Memory B cell (primary cell): ENCODE results near the gene CAMKMT.

Experiments
- ATAC-seq: fragments of 150-1000 bp; cut with Tn5 transposase; 2 replicates; pipeline ENCODE4 v1.10.0; 2021; ENCODE audit warnings: low read depth, mild to moderate bottlenecking, moderate library complexity
- DNase-seq, 2 donors: peaks; one replicate each; pipeline ENCODE4 v3.0.0; 2022; ENCODE audit warnings: low spot score in 2 of 2
- H3K27ac Mint-ChIP-seq: one replicate; pipeline ENCODE4 v1.8.0; 2022; ENCODE audit warnings: mild to moderate bottlenecking, moderate library complexity, mixed read lengths
- H3K27me3 Mint-ChIP-seq: one replicate; pipeline ENCODE4 v1.8.0; 2022; ENCODE audit warnings: mixed read lengths
- H3K36me3 Mint-ChIP-seq: one replicate; pipeline ENCODE4 v1.8.0; 2022; ENCODE audit warnings: mild to moderate bottlenecking, mixed read lengths
- H3K4me1 Mint-ChIP-seq: one replicate; pipeline ENCODE4 v1.8.0; 2022; ENCODE audit warnings: mixed read lengths
- H3K4me3 Mint-ChIP-seq: one replicate; pipeline ENCODE4 v1.8.0; 2022; ENCODE audit warnings: mild to moderate bottlenecking, moderate library complexity, mixed read lengths
- H3K9me3 Mint-ChIP-seq: one replicate; pipeline ENCODE4 v1.8.0; 2022; ENCODE audit warnings: mixed read lengths

Gene CAMKMT

DNA sequence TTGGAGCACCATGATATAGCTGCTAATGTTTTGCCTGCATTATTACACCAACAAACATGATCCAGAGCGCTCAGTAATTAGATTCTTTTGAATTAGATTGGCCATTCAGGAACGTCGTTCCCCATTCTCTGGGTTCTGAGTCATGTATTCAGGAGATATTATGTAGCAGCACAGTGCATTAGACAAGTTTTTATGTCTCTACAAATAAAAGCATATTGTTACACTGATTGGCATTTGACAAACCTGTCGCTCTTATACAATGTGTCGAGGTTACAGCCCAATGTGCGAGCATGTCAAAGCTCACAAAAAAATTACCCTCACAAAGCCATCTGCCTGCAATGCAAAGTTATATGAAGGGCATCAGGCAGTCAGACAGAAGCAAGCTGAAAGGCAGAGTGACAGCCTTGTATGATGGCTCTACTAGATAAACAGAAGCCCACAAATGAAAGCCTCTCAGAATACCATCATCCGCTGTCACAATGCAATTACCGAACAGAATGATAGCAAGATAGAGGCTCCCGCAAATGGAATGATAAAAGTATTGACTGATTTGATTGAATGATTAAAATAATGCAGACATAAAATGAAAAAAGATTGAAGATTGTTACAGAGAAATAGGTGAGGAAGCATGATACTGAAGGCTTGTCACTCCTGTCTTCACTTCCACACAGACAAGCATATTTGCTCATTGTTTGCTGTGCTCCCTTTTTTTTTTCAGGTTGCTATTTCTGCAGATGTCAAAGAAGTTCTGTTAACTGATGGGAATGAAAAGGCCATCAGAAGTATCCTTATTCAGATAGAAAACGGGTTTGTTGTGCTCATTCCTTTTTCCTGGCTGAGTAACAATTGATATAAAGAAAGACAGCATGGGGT, 345.2 kb downstream of the CAMKMT start:
- DNase-seq (no peak), ATAC-seq (no peak)
- H3K4me3 Mint-ChIP-seq: no peak overlapping the region
- H3K27ac Mint-ChIP-seq: no peak overlapping the region
- peaks cover 14% of the 10 kb centered on the region for H3K4me1 Mint-ChIP-seq
- H3K36me3 Mint-ChIP-seq: peaks cover 2% of the 10 kb centered on the region
- H3K27me3 Mint-ChIP-seq: no peaks in the 10 kb centered on the region
- H3K9me3 Mint-ChIP-seq: no peaks in the 10 kb centered on the region

DNA sequence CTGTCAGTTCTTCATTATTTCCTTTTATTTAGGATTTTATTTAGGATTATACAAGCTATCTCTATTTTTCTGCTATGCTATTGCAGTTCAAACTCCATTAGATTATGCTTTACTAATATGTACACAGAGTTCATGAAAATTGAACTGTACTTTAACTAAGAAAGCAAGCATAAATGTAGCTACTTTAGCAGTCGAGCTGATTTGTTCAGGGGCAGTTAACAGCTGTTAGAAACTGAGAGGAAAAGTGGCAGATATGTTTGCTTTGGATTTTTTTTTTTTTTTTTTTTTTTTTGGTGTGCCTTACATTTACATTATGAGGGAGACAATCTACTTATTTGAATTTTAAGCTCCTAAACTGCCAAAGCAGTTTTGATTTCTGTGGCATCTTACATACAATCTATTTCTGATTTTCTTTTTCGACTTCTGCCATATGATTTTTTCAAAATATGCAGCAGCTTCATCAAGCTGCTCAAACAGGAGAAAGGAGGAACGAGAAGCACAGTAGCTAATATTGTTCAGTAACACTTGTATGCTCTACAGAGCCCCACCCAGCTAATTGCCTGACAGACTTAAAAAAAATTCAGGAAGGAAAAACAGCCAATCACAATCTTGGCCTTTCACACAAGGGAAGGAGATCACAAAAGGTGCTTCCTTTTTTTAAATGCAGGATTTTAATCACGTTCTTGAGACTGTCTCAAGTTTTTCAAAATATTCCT, 346.4 kb downstream of the CAMKMT start:
- ATAC-seq: peak; percentile 79
- Mint-ChIP-seq H3K36me3 (peaks cover 2% of the 10 kb centered on the region), H3K4me3 (peak overlapping the region; percentile 92), H3K4me1 (peaks cover 16% of the 10 kb centered on the region), H3K27me3 (no peaks in the 10 kb centered on the region), H3K27ac (peak overlapping the region; percentile 98), H3K9me3 (no peaks in the 10 kb centered on the region)
- peak in 1 of 2 donors; percentile 35 for DNase-seq

DNA sequence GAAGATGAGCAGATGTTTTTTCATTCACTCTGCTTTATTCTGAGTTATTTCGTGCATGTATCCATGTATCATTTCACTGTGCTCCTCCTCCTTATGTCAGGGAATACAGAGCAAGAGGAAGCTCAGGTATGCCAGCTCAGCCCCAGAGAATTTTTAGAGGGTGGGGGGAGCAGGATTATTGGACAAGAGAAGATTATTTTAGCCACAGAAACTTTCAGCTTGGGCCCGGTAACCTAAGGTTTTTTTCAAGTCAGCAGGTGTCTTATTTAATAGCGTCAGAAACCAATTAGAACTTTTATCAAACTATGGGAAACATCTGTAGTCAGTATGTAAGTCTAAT, 346.9 kb downstream of the CAMKMT start:
- peak overlapping the region; percentile 92 for H3K4me3 Mint-ChIP-seq
- no peaks in the 10 kb centered on the region for H3K27me3 Mint-ChIP-seq
- DNase-seq (no peak), ATAC-seq (no peak)
- peaks cover 18% of the 10 kb centered on the region for H3K4me1 Mint-ChIP-seq
- H3K9me3 Mint-ChIP-seq: no peaks in the 10 kb centered on the region
- H3K36me3 Mint-ChIP-seq: peaks cover 2% of the 10 kb centered on the region
- H3K27ac Mint-ChIP-seq: peak overlapping the region; percentile 98

DNA sequence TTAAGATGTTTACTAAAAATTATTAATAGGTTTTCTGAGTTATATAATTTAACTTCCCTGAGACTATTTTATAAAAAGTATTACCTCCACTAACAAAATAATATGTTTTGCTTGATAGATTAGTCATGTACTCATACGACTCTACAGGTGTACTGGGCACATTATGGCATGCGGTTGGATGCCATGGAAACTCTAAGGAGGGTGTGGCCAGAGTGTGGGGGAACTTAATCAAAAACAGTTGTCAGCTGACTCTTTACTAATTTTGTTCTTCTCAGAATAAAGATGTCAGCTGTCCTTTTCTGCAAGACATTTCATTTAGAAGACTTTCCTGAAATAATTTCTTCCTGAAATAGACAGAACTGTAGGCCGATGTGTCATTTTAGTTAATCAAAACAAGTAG, 351.4 kb downstream of the CAMKMT start:
- Mint-ChIP-seq H3K27ac (peak overlapping the region; percentile 89), H3K9me3 (no peaks in the 10 kb centered on the region), H3K27me3 (no peaks in the 10 kb centered on the region), H3K4me3 (peak overlapping the region; percentile 61), H3K4me1 (peaks cover 28% of the 10 kb centered on the region), H3K36me3 (no peaks in the 10 kb centered on the region)
- ATAC-seq (peak; percentile 90), DNase-seq (peak in 1 of 2 donors; percentile 57)

DNA sequence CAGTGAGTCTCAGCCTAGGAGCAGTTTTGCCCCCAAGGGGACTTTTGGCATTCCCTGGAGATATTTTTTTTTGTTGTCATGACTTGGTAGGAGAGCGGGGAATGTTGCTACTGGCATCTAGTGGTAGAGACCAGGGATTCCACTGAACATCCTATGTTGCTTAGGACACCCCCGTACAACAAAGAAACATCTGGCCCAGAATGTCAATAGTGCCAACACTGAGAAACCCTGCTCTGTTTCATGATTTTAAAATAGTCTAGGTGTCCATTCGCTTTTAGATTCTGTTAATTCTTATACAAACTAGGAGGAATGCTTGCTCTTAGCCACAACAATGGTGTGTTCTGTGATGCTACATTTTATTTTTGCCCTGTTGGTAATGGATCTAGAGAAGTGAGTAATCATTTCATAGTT, 353.9 kb downstream of the CAMKMT start:
- H3K27ac Mint-ChIP-seq: peak overlapping the region; percentile 19
- DNase-seq (no peak), ATAC-seq (no peak)
- H3K9me3 Mint-ChIP-seq: no peaks in the 10 kb centered on the region
- peaks cover 3% of the 10 kb centered on the region for H3K36me3 Mint-ChIP-seq
- peaks cover 22% of the 10 kb centered on the region for H3K4me1 Mint-ChIP-seq
- no peak overlapping the region for H3K4me3 Mint-ChIP-seq
- no peaks in the 10 kb centered on the region for H3K27me3 Mint-ChIP-seq

DNA sequence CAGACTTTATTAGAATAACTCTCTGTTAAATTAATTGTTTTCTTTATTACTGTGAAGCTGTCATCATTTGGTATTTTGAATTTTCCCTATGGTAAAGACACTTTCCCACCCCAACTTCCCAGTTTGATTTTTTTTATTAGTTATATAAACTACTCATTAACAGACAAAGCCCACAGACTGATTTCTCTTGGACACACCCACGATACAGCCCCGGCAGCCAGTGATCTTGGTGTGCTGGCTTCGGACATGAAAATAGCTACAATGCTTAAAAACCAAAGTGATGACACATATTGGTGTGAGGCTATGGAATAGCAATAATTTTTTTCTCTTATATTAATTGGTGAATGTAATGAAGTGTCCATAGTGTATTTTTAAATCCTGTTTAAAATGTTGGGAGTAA, 354.4 kb downstream of the CAMKMT start:
- no peaks in the 10 kb centered on the region for H3K9me3 Mint-ChIP-seq
- H3K36me3 Mint-ChIP-seq: peaks cover 3% of the 10 kb centered on the region
- no peak for ATAC-seq
- DNase-seq: no peak
- no peak overlapping the region for H3K27ac Mint-ChIP-seq
- H3K27me3 Mint-ChIP-seq: no peaks in the 10 kb centered on the region
- peaks cover 22% of the 10 kb centered on the region for H3K4me1 Mint-ChIP-seq
- no peak overlapping the region for H3K4me3 Mint-ChIP-seq

DNA sequence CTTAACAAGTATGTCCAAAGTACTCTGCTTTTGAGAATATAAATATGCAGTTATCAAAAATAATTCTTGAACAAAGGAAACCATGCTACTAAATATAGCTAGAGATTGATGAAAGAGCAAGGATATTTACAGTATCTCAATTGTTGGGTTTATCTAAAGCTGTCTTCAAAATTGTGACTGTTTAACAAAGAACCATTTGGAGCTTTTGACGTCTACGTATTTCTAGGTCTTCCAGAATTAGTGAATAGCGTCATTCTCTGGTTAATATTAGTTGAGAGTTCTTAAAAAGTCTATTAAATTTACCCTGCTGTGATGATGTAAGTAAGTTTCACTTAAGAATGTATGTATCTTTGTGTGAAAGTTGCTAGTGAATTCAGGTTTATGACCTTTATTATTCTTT, 356.7 kb downstream of the CAMKMT start:
- Mint-ChIP-seq H3K27me3 (no peaks in the 10 kb centered on the region), H3K9me3 (no peaks in the 10 kb centered on the region), H3K27ac (no peak overlapping the region), H3K4me1 (peaks cover 23% of the 10 kb centered on the region), H3K36me3 (peaks cover 3% of the 10 kb centered on the region), H3K4me3 (no peak overlapping the region)
- DNase-seq: no peak
- ATAC-seq: no peak

DNA sequence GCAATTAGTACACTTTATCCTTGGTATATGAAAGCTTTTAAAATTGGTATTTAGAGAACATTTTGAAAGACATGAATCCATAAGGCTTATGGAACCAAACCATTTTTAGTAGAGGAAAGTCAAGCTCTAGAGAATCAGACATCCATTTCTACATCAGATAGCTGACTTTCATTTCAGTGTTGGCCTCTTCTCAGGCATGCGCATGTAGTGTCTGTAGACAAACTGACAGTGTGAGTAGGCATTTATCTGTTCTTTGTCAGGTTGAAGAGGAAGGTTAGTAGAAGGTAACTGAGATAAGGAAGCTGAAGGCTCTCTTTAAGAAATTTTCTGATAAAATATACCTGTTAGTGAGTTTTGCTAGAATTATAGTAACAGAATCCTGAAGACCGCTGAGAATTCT, 357.8 kb downstream of the CAMKMT start:
- Mint-ChIP-seq H3K4me3 (no peak overlapping the region), H3K27me3 (no peaks in the 10 kb centered on the region), H3K36me3 (peaks cover 3% of the 10 kb centered on the region), H3K4me1 (peaks cover 12% of the 10 kb centered on the region), H3K27ac (no peak overlapping the region), H3K9me3 (no peaks in the 10 kb centered on the region)
- no peak for DNase-seq
- no peak for ATAC-seq

DNA sequence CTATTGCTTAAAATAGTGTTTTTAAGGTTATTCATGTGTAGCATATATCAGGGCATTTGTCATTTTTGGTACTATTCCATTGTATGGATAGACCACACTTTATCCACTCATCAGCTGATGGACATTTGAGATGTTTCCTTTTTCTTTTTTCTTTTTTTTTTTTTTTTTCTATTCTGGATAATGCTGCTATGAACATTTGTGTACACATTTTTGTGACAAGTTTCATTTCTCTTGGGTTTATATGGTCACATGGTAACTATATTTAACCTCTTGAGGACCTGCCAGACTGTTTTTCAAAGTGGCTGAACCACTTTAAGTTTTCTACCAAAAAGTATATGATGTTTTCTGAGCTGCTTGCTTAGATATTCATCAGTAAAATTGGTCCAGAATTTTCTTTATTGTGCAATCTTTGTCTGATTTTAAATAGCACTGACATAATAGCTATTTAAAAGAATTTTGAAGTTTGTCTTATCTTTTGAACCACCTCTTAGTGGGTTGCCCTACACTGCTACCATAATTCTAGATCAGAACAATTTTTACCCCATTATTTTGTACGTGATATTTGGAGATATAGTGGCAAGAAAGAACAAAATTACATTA, 360.4 kb downstream of the CAMKMT start:
- Mint-ChIP-seq H3K4me1 (peaks cover 9% of the 10 kb centered on the region), H3K27ac (no peak overlapping the region), H3K36me3 (peaks cover 5% of the 10 kb centered on the region), H3K4me3 (no peak overlapping the region), H3K9me3 (no peaks in the 10 kb centered on the region), H3K27me3 (no peaks in the 10 kb centered on the region)
- ATAC-seq (no peak), DNase-seq (no peak)

DNA sequence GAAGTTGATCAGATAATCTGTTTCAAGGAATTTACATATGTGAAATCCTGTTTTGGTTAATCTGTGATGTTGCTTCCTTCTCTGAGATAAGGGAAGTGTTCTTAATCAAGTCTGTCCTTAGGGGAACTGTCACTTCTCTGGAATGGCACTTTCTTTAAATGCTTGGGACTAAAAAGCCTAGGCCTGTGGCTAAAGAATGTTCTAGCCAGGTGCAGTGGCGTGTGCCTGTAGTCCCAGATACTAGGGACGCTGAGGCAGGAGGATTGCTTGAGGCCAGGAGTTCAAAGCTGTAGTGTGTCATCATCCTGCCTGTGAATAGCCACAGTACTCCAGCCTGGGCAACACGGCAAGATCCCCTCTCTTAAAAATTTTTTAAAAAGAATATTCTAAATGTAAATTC, 362.2 kb downstream of the CAMKMT start:
- Mint-ChIP-seq H3K27ac (no peak overlapping the region), H3K9me3 (no peaks in the 10 kb centered on the region), H3K4me3 (no peak overlapping the region), H3K4me1 (peaks cover 9% of the 10 kb centered on the region), H3K36me3 (peaks cover 7% of the 10 kb centered on the region), H3K27me3 (no peaks in the 10 kb centered on the region)
- DNase-seq (no peak), ATAC-seq (no peak)

DNA sequence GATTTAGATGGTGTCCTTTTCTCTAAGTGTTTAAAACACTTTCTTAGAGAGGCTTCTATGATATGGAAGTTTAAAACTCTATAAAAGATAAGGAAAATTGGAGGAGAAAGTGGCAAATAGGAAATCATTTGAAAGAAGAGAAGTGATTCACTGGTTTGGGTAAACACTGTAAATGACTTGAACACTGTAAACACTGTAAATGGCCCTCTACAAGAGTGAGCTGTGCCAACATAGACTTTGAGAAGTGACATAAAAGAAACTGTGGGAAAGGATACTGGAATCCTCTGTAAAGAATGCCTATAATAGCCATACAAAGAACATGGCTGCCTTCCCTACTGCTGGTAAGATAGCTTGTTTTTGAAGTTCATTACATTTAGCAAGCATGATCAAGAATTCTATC, 368.8 kb downstream of the CAMKMT start:
- Mint-ChIP-seq H3K9me3 (peaks cover 3% of the 10 kb centered on the region), H3K36me3 (peaks cover 10% of the 10 kb centered on the region), H3K4me1 (peaks cover 6% of the 10 kb centered on the region), H3K27ac (no peak overlapping the region), H3K27me3 (peaks cover 2% of the 10 kb centered on the region), H3K4me3 (no peak overlapping the region)
- ATAC-seq (no peak), DNase-seq (no peak)

DNA sequence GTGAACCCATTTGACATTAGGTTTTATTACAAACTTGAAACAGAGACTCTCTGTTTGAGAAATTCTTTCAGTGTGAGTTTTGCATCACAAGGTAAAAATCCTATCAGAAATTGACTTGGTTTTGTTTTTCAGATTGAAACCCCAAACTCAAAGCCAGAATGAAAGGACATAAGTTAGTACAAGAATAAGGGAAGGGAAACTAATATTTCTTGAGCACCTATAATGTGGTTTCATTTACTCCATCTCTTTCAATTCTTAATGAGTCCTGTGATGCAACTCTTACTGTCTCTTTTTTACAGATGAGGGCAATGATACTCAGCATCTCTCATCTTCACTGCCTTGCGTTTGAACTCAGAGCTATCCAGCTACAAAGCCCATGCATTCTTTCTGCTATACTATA, 369.8 kb downstream of the CAMKMT start:
- Mint-ChIP-seq H3K36me3 (peaks cover 11% of the 10 kb centered on the region), H3K27ac (no peak overlapping the region), H3K4me3 (no peak overlapping the region), H3K4me1 (peaks cover 6% of the 10 kb centered on the region), H3K27me3 (peaks cover 2% of the 10 kb centered on the region), H3K9me3 (peaks cover 9% of the 10 kb centered on the region)
- DNase-seq (no peak), ATAC-seq (peak; percentile 50)

DNA sequence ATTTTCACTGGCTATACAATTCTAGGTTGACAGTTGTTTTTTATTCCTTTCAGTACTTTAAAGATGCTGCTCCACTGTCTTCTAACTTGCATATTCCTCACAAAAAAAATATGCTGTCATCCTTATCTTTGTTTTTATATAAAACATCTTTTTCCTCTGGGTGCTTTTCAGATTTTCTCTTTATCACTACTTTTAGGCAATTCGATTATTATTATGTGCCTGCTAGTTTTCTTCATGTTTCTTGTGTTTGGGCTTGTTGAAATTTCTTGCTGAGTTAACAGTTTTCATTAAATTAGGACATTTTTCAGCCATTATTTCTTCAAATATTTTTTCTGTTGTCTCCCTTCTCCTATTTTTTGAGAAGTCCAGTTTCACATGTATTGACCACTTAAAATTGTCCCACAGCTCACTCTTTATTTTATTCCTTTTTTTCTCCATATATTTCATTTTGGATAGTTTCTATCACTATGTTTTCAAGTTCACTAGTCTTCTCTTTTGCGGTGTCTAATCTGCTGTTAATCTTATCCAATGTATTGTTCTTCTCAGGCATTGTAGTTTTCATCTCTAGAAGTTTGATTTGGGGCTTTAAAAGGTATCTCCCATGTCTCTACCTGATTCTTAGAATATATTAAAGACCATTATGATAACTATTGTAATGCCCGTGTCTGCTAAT, 374.7 kb downstream of the CAMKMT start:
- Mint-ChIP-seq H3K27ac (no peak overlapping the region), H3K4me3 (no peak overlapping the region), H3K4me1 (peaks cover 3% of the 10 kb centered on the region), H3K36me3 (peaks cover 7% of the 10 kb centered on the region), H3K27me3 (no peaks in the 10 kb centered on the region), H3K9me3 (peaks cover 11% of the 10 kb centered on the region)
- ATAC-seq: no peak
- no peak for DNase-seq

DNA sequence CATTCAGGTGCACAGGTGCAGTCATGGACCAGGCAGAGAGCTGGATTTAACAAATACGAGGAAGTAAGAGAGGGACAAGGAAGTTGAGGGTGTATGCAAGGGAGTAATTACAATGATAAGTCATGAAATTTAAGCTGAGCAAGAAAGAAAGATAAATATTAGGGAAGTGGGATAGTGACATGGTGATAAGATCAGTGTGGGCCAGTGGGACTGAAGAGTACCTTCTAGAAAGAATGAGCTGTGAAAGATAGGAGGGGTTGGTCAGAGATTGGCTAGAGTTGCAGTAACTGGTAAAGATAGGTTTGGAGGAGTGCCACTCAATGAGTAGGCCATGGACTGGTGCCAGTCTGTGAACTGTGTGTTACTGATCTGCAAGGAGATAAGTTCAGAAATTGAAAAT, 378.9 kb downstream of the CAMKMT start:
- Mint-ChIP-seq H3K27me3 (no peaks in the 10 kb centered on the region), H3K36me3 (peaks cover 9% of the 10 kb centered on the region), H3K9me3 (peaks cover 11% of the 10 kb centered on the region), H3K4me3 (no peak overlapping the region), H3K27ac (no peak overlapping the region), H3K4me1 (no peaks in the 10 kb centered on the region)
- DNase-seq: no peak
- ATAC-seq: no peak
